B cell (primary cell): Measurements from ENCODE around the gene FER. TPM values are rescaled to one million over a fixed set of nuclear protein-coding genes. Genes with fewer than 3 reads are reported as not detected.

Experiments
- ATAC-seq: fragments of 200-7000 bp; cut with Tn5 transposase; one replicate; pipeline ENCODE4 v1.10.0; 2021; ENCODE audit warnings: low read depth, mild to moderate bottlenecking, moderate number of reproducible peaks, moderate library complexity
- CTCF ChIA-PET: fragments of 350-600 bp; sonication (Branson Sonifier 250); formaldehyde crosslinking; loops from one replicate; lab custom pipeline; 2021; ENCODE audit warnings: antibody characterized with exemption, inconsistent platforms; lab: Charles Lee
- POLR2A ChIA-PET: fragments of 350-600 bp; sonication (Branson Sonifier 250); formaldehyde crosslinking; loops from one replicate; lab custom pipeline; 2021; ENCODE audit warnings: antibody characterized with exemption; lab: Charles Lee
- DNase-seq: peaks from one replicate; pipeline ENCODE4 v3.0.0; 2013
- H2AFZ ChIP-seq: 2 replicates; pipeline ENCODE4 v1.6.1; 2012; ENCODE audit warnings: mild to moderate bottlenecking, low read depth, low read length; ENCODE audit not compliant: insufficient read depth, poor library complexity, severe bottlenecking
- H3K27ac ChIP-seq, 2 donors: 1 replicate in 1 of 2; 2 replicates in 1 of 2; pipeline ENCODE4 v1.5.1; 2012 to 2013; ENCODE audit warnings: low read length in 2 of 2, mild to moderate bottlenecking in 2 of 2, moderate library complexity in 1 of 2
- H3K27me3 ChIP-seq, 4 experiments: fragments of 200-600 bp in 1 of 4; sonication (generic) in 1 of 4; replicated peaks in 1 of 4; 1 replicate in 2 of 4; 2 replicates in 2 of 4; pipeline versions ENCODE4 v1.6.1 to v1.7.0; 2013 to 2016; ENCODE audit warnings: low read length in 3 of 4, mild to moderate bottlenecking in 2 of 4, mixed read lengths in 1 of 4, moderate library complexity in 1 of 4; ENCODE audit not compliant: insufficient read depth in 4 of 4, control insufficient read depth in 3 of 4; ENCODE audit errors: control extremely low read depth in 1 of 4
- H3K36me3 ChIP-seq, 2 experiments: replicated peaks in 1 of 2; 1 replicate in 1 of 2; 2 replicates in 1 of 2; pipeline versions ENCODE4 v1.6.1 to v1.7.1; 2013; ENCODE audit warnings: low read length in 1 of 2; ENCODE audit not compliant: insufficient read depth in 2 of 2, control insufficient read depth in 1 of 2; ENCODE audit errors: control extremely low read depth in 1 of 2, extremely low read depth in 1 of 2
- H3K4me1 ChIP-seq, 2 donors: fragments of 200-600 bp in 1 of 2; sonication (generic) in 1 of 2; 1 replicate in 1 of 2; 2 replicates in 1 of 2; pipeline versions ENCODE4 v1.5.1 to v1.6.1; 2013 to 2017; ENCODE audit warnings: low read length in 2 of 2; ENCODE audit not compliant: control insufficient read depth in 2 of 2, insufficient read depth in 2 of 2
- H3K4me2 ChIP-seq: replicated peaks from 2 replicates; pipeline ENCODE3; 2012; ENCODE audit warnings: mild to moderate bottlenecking, low read depth, low read length; ENCODE audit not compliant: poor library complexity, severe bottlenecking
- H3K4me3 ChIP-seq, 5 experiments: fragments of 200-600 bp in 1 of 5; sonication (generic) in 1 of 5; 1 replicate in 3 of 5; 2 replicates in 2 of 5; pipeline versions ENCODE4 v1.5.1 to v1.7.0; 2011 to 2016; ENCODE audit warnings: low read length in 4 of 5, mild to moderate bottlenecking in 4 of 5, low read depth in 2 of 5, control low read depth in 1 of 5, moderate library complexity in 1 of 5; ENCODE audit not compliant: insufficient read depth in 1 of 5; ENCODE audit errors: control extremely low read depth in 1 of 5, extremely low read depth in 1 of 5
- H3K79me2 ChIP-seq: fragments of 200-600 bp; sonication (generic); one replicate; pipeline ENCODE4 v1.6.0; 2016; ENCODE audit warnings: low read length; ENCODE audit not compliant: control insufficient read depth, insufficient read depth
- H3K9ac ChIP-seq: fragments of 200-600 bp; sonication (generic); 2 replicates; pipeline ENCODE4 v1.6.1; 2017; ENCODE audit warnings: mild to moderate bottlenecking, low read length, moderate library complexity
- H3K9me3 ChIP-seq, 3 donors: one replicate each; pipeline versions ENCODE4 v1.6.1 to v1.7.1; 2013; ENCODE audit warnings: low read length in 2 of 3; ENCODE audit not compliant: control insufficient read depth in 2 of 3, insufficient read depth in 1 of 3; ENCODE audit errors: control extremely low read depth in 1 of 3
- H4K20me1 ChIP-seq: 2 replicates; pipeline ENCODE4 v1.6.0; 2012; ENCODE audit warnings: mild to moderate bottlenecking, low read length; ENCODE audit not compliant: insufficient read depth, control insufficient read depth, poor library complexity, severe bottlenecking
- H3K27ac Mint-ChIP-seq: one replicate; pipeline ENCODE4 v1.8.0; 2021; ENCODE audit warnings: mixed read lengths
- H3K27me3 Mint-ChIP-seq: one replicate; pipeline ENCODE4 v1.8.0; 2021; ENCODE audit warnings: mixed read lengths
- H3K4me1 Mint-ChIP-seq: one replicate; pipeline ENCODE4 v1.8.0; 2021; ENCODE audit warnings: mixed read lengths
- H3K4me3 Mint-ChIP-seq: one replicate; pipeline ENCODE4 v1.8.0; 2021; ENCODE audit warnings: mixed read lengths
- H3K9me3 Mint-ChIP-seq: one replicate; pipeline ENCODE4 v1.8.0; 2022; ENCODE audit warnings: mixed read lengths; ENCODE audit not compliant: insufficient read depth
- CTCF ChIP-seq: fragments of 200-600 bp; IDR thresholded peaks from one replicate; pipeline ENCODE4 v1.8.0; 2022; ENCODE audit warnings: antibody characterized with exemption, mild to moderate bottlenecking
- EZH2 ChIP-seq: IDR thresholded peaks from 2 replicates; pipeline ENCODE4 v1.6.1; 2012; ENCODE audit warnings: borderline replicate concordance, low read depth, mild to moderate bottlenecking, moderate library complexity, low read length; ENCODE audit not compliant: insufficient read depth, poor library complexity, severe bottlenecking
- WGBS: methylation state at CpG from one replicate; pipeline ENCODE4 v1.1.5; 2013; ENCODE audit warnings: missing lambda C conversion rate; ENCODE audit not compliant: insufficient coverage; 5-methylcytosine and 5-hydroxymethylcytosine counted together
- intact Hi-C: fragments of 100-400 bp; cut with micrococcal nuclease; formaldehyde crosslinking; loops from one replicate; pipeline ENCODE4 v1.10.0; 2022
- polyA plus RNA-seq: library from polyadenylated mRNA; depleted of rRNA; stranded (reverse); fragments of >200 nt; gene quantifications from 2 replicates; pipeline ENCODE4 v1.2.3, GENCODE V29; 2012
- total RNA-seq, 2 donors: library from RNA; stranded (reverse); fragments of 120-200 nt in 1 of 2; gene quantifications; 1 replicate in 1 of 2; 2 replicates in 1 of 2; pipeline versions ENCODE4 v1.2.3 to v1.2.4, GENCODE V29; 2013 to 2022

The FER gene
- total and polyA plus RNA-seq, 2 donors (not counting 1 experiment from before 2014, with no cell fraction given): 1.3 to 41.3 TPM

- Histone ChIP-seq H3K27ac (no peak overlapping the region), H3K27me3 (no peaks in the 10 kb centered on the region), H3K4me1 (no peaks in the 10 kb centered on the region), H4K20me1 (no peaks in the 10 kb centered on the region), H2AFZ (no peak overlapping the region), H3K4me3 (no peak overlapping the region), H3K36me3 (no peaks in the 10 kb centered on the region), H3K4me2 (no peak overlapping the region), H3K9ac (no peak overlapping the region), H3K9me3 (no peaks in the 10 kb centered on the region), H3K79me2 (no peaks in the 10 kb centered on the region)
- ChIA-PET CTCF (no interaction called here), POLR2A (no interaction called here)
- no peak overlapping the region for H3K4me3 Mint-ChIP-seq
- no peaks in the 10 kb centered on the region for H3K4me1 Mint-ChIP-seq
- no peak for DNase-seq
- intact Hi-C loops: no loop called here
- TF ChIP-seq CTCF (no peak), EZH2 (no peak)
- H3K9me3 Mint-ChIP-seq: no peaks in the 10 kb centered on the region
- WGBS: no CpG with 5 or more reads among the region's 3 CpGs
- no peak for ATAC-seq
- no peak overlapping the region for H3K27ac Mint-ChIP-seq
- H3K27me3 Mint-ChIP-seq: no peaks in the 10 kb centered on the region
Measured at GRCh38 chr5:109080896-109081295, 333.2 kb downstream of the FER start.

- Histone ChIP-seq H3K27ac (no peak overlapping the region), H3K9ac (no peak overlapping the region), H3K36me3 (no peaks in the 10 kb centered on the region), H2AFZ (no peak overlapping the region), H3K4me3 (no peak overlapping the region), H3K27me3 (no peaks in the 10 kb centered on the region), H3K4me2 (no peak overlapping the region), H4K20me1 (no peaks in the 10 kb centered on the region), H3K79me2 (no peaks in the 10 kb centered on the region), H3K4me1 (no peaks in the 10 kb centered on the region), H3K9me3 (no peaks in the 10 kb centered on the region)
- H3K4me1 Mint-ChIP-seq: no peaks in the 10 kb centered on the region
- CTCF ChIA-PET: no interaction called here
- no peaks in the 10 kb centered on the region for H3K27me3 Mint-ChIP-seq
- no peak for DNase-seq
- H3K27ac Mint-ChIP-seq: no peak overlapping the region
- ATAC-seq: no peak
- intact Hi-C loops: no loop called here
- no peak overlapping the region for H3K4me3 Mint-ChIP-seq
- TF ChIP-seq CTCF (no peak), EZH2 (no peak)
- POLR2A ChIA-PET: no interaction called here
- H3K9me3 Mint-ChIP-seq: no peaks in the 10 kb centered on the region
- no CpG with 5 or more reads among the region's 1 CpG for WGBS
Measured at GRCh38 chr5:109083937-109084336, 336.2 kb downstream of the FER start.
